ENCODE measurements around the gene POMGNT2. TPM values are rescaled to one million over a fixed set of nuclear protein-coding genes. Genes with fewer than 3 reads are reported as not detected.

Gene POMGNT2
- total and polyA plus RNA-seq, 10 of the 15 experiments (the other 5 are each of a cell fraction or from before 2014, with no cell fraction given) = 0.02 to 1.7 (median 0.17) TPM; not detected in 1

DNA sequence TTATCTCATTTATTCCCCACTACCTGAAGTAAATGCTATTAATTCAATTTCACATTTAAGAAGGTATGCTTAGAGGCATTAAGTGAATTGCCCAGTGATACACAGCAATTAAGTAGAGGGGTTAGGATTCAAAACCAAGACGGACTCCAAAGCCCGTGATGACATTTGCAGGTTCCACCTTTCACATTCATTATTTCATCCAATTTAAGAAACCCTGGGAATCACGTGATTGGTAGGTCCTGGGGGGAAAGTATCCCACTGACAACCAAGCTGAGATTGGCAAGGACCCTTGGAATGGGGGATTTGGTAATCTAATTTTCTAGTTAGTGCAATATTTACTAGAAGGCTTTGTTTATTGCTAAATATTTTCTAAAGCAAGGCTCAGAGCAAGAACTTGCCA, 1.8 kb downstream of the POMGNT2 start (continued):
- no peak for TF ChIP-seq ZNF592 (IDR thresholded peaks at IDR 0.05)

- Histone ChIP-seq H3K4me2 (ENCODE audit: control insufficient read depth, insufficient read depth) (no peak overlapping the region), H3K79me2 (ENCODE audit: control insufficient read depth, insufficient read depth, low read length) (no peaks in the 10 kb centered on the region), H3K27me3 (replicated peaks in 1 of 2; ENCODE audit: control insufficient read depth in 2 of 2, insufficient read depth in 2 of 2, low read length in 1 of 2) (peaks cover 0 to 2% of the 10 kb centered on the region in 2 experiments; a peak in 2 of 4 replicates), H3K4me1 (ENCODE audit: control insufficient read depth, insufficient read depth, low read length) (no peaks in the 10 kb centered on the region; the same call in 1 of the 2 replicates), H3K36me3 (ENCODE audit: control insufficient read depth in 2 of 2, insufficient read depth in 2 of 2, low read length in 1 of 2) (no peaks in the 10 kb centered on the region), H3K9me3 (replicated peaks; ENCODE audit: control insufficient read depth, insufficient read depth, low read length) (no peaks in the 10 kb centered on the region; the same call in 2 of the 3 replicates), H4K20me1 (ENCODE audit: control insufficient read depth, insufficient read depth) (no peaks in the 10 kb centered on the region), H3K4me3 (no peak overlapping the region), H3K27ac (ENCODE audit: control insufficient read depth, insufficient read depth) (no peak overlapping the region), H2AFZ (ENCODE audit: control insufficient read depth, low read depth, low read length) (no peak overlapping the region), H3K9ac (ENCODE audit: control insufficient read depth, insufficient read depth, low read length) (no peak overlapping the region)
- ATAC-seq (no peak), FAIRE-seq (no peak), DNase-seq (ENCODE audit: low read depth, low spot score) (no peak)
- RAD21 ChIA-PET (ENCODE audit: unreplicated experiment) = no interaction called here
- CTCF ChIA-PET = interaction anchor here (0.5 to 2.0 kb wide), 2 partner anchors 15 to 277 kb away, joined by 4 to 6 read pairs; no protein-coding TSS in a partner anchor
- WGBS (ENCODE audit: insufficient coverage, insufficient replicate concordance, low lambda C conversion rate, missing lambda C conversion rate) = 3% methylated on average over 2 of the region's 2 CpGs
- POLR2A ChIA-PET = no interaction called here
- in situ Hi-C loops (cut with MboI) (no loop called here), intact Hi-C loops (cut with micrococcal nuclease; ENCODE audit: unreplicated experiment) (no loop called here)
- SMC1A ChIA-PET (ENCODE audit: uncharacterized antibody, unreplicated experiment) = interaction anchor here (1.2 to 1.3 kb wide), 3 partner anchors 10 to 141 kb away, joined by 3 read pairs; no protein-coding TSS in a partner anchor
- no TSS peak for BruUV-seq (replicated peaks)
- TF ChIP-seq HDGF (IDR thresholded peaks at IDR 0.05) (no peak), POU2F2 (IDR thresholded peaks at IDR 0.05; ENCODE audit: borderline replicate concordance, low read depth, low read length) (no peak), FOXM1 (IDR thresholded peaks at IDR 0.05; ENCODE audit: low read depth, low read length) (no peak), RFX5 (IDR thresholded peaks at IDR 0.05; ENCODE audit: low read depth, low read length) (no peak), SIX5 (IDR thresholded peaks at IDR 0.05; ENCODE audit: low read depth, low read length, severe bottlenecking) (no peak), NBN (IDR thresholded peaks at IDR 0.05) (no peak), STAT1 (conservative IDR thresholded peaks at IDR 0.05) (no peak), TBL1XR1 (IDR thresholded peaks at IDR 0.05; ENCODE audit: low read depth, low read length) (no peak), KAT2A (conservative IDR thresholded peaks at IDR 0.05; ENCODE audit: control insufficient read depth, low read depth, low read length) (no peak)
- TF ChIP-seq, protein P1, sequence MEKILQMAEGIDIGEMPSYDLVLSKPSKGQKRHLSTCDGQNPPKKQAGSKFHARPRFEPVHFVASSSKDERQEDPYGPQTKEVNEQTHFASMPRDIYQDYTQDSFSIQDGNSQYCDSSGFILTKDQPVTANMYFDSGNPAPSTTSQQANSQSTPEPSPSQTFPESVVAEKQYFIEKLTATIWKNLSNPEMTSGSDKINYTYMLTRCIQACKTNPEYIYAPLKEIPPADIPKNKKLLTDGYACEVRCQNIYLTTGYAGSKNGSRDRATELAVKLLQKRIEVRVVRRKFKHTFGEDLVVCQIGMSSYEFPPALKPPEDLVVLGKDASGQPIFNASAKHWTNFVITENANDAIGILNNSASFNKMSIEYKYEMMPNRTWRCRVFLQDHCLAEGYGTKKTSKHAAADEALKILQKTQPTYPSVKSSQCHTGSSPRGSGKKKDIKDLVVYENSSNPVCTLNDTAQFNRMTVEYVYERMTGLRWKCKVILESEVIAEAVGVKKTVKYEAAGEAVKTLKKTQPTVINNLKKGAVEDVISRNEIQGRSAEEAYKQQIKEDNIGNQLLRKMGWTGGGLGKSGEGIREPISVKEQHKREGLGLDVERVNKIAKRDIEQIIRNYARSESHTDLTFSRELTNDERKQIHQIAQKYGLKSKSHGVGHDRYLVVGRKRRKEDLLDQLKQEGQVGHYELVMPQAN (conservative IDR thresholded peaks at IDR 0.05) = no peak
- TF ChIP-seq, protein P2, sequence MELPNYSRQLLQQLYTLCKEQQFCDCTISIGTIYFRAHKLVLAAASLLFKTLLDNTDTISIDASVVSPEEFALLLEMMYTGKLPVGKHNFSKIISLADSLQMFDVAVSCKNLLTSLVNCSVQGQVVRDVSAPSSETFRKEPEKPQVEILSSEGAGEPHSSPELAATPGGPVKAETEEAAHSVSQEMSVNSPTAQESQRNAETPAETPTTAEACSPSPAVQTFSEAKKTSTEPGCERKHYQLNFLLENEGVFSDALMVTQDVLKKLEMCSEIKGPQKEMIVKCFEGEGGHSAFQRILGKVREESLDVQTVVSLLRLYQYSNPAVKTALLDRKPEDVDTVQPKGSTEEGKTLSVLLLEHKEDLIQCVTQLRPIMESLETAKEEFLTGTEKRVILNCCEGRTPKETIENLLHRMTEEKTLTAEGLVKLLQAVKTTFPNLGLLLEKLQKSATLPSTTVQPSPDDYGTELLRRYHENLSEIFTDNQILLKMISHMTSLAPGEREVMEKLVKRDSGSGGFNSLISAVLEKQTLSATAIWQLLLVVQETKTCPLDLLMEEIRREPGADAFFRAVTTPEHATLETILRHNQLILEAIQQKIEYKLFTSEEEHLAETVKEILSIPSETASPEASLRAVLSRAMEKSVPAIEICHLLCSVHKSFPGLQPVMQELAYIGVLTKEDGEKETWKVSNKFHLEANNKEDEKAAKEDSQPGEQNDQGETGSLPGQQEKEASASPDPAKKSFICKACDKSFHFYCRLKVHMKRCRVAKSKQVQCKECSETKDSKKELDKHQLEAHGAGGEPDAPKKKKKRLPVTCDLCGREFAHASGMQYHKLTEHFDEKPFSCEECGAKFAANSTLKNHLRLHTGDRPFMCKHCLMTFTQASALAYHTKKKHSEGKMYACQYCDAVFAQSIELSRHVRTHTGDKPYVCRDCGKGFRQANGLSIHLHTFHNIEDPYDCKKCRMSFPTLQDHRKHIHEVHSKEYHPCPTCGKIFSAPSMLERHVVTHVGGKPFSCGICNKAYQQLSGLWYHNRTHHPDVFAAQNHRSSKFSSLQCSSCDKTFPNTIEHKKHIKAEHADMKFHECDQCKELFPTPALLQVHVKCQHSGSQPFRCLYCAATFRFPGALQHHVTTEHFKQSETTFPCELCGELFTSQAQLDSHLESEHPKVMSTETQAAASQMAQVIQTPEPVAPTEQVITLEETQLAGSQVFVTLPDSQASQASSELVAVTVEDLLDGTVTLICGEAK (IDR thresholded peaks at IDR 0.05; ENCODE audit: borderline replicate concordance) = no peak
Observed at GRCh38 chr3:43102773-43103480, 3.0 kb downstream of the POMGNT2 start.
